ENCODE results near the gene KIF20B. TPM values are rescaled to one million over a fixed set of nuclear protein-coding genes. Genes with fewer than 3 reads are reported as not detected.

KIF20B gene
- total RNA-seq, 2 donors from 2014 or later = 13.6 to 32.0 TPM

DNA sequence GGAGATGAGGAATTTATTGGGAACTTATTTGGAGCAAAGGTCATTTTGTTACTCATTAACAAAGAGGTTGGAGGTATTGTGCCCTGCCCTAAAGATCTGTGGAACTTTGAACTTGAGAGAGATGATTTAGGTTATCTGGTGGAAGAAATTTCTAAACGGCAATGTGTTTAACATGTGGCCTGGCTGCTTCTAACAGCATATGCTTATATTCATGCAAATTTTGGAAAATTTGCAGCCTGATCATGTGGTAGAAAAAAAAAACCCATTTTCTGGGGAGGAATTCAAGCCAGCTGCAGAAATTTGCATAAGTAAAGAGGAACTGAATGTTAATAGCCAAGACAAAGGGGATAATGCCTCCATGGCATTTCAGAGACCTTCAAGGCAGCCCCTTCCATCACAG lies 45.7 kb upstream of the KIF20B start:
- H3K9ac ChIP-seq (ENCODE audit: low read depth in 2 of 2, low read length in 2 of 2) = no peak overlapping the region
- no peaks in the 10 kb centered on the region for H3K9me3 ChIP-seq
- DNase-seq = no peak
- no peaks in the 10 kb centered on the region for H3K36me3 ChIP-seq
- H3K4me1 ChIP-seq = no peaks in the 10 kb centered on the region
- H3K27me3 ChIP-seq = no peaks in the 10 kb centered on the region
- H3K27ac ChIP-seq = no peak overlapping the region
- intact Hi-C loops (cut with DNase I) = no loop called here
- TF ChIP-seq, protein P1, sequence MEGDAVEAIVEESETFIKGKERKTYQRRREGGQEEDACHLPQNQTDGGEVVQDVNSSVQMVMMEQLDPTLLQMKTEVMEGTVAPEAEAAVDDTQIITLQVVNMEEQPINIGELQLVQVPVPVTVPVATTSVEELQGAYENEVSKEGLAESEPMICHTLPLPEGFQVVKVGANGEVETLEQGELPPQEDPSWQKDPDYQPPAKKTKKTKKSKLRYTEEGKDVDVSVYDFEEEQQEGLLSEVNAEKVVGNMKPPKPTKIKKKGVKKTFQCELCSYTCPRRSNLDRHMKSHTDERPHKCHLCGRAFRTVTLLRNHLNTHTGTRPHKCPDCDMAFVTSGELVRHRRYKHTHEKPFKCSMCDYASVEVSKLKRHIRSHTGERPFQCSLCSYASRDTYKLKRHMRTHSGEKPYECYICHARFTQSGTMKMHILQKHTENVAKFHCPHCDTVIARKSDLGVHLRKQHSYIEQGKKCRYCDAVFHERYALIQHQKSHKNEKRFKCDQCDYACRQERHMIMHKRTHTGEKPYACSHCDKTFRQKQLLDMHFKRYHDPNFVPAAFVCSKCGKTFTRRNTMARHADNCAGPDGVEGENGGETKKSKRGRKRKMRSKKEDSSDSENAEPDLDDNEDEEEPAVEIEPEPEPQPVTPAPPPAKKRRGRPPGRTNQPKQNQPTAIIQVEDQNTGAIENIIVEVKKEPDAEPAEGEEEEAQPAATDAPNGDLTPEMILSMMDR (IDR thresholded peaks at IDR 0.05) = no peak
- no peak overlapping the region for H3K4me3 ChIP-seq

DNA sequence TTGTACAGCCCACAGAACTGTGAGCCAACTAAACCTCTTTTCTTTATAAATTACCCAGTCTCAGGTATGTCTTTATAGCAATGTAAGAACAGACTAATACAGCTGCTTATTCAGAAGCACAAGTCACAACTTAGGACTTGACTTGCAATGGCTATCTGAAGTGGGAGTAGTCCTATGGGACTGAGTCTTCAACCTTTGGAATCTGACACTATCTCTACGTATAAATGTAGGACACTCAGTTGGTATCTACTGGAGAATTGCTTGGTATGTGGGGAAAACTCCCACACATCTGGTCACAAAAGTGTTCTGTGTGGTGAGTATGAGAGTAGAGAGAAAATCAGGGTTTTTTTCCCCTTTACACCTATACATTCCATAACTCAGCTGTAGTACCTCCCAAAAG lies 44.1 kb upstream of the KIF20B start:
- Histone ChIP-seq H3K4me3 (no peak overlapping the region), H3K9me3 (no peaks in the 10 kb centered on the region), H3K27me3 (no peaks in the 10 kb centered on the region), H3K27ac (no peak overlapping the region), H3K36me3 (no peaks in the 10 kb centered on the region), H3K4me1 (no peaks in the 10 kb centered on the region), H3K9ac (ENCODE audit: low read depth in 2 of 2, low read length in 2 of 2) (no peak overlapping the region)
- TF ChIP-seq, protein P1 (IDR thresholded peaks at IDR 0.05) = no peak
- intact Hi-C loops (cut with DNase I) = no loop called here
- DNase-seq = no peak

DNA sequence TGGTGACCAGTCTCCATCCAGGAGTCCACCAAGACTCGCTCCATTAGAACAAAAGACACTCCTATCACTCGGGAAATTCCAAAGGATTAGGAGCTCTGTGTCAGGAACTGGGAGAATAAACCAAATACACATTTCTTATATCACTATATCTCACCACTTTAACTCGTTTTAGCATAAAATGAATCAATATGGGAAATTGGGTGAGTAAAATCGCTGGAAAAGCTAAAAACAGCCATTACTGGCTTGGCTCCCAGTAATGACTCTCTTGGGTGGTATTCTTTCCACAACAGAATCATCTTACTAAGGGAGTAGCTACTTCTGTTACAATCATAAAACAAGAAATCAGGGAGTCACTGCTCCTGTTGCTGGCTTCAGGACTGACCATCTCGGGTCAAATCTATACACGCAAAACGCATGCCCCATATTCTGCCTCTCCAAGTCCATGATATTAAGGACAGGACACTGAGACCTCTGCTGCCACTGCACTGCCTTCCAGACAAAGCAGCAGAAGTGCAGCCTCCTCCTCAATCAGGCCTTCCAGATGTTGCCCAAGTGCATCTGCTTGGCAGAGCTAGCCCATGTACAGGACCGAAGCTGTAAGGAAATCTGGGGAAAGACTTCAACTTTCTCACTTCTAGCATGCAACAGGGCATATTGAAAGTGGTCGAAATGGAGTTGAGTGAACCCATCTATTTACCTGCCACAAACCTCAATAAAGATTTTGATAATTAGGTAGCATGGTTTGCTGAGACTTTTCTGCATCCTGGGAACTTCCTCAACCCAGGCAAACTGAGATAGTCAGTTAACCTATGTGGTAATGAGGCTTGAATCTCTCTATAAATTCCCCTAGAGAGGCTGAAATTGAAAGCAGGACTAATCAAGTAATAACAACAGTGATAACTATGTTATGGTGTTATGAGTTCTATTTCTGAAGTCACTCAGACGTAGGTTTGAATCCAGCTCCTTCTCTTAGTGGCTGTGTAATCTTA lies 42.0 kb upstream of the KIF20B start:
- no peaks in the 10 kb centered on the region for H3K4me1 ChIP-seq
- H3K4me3 ChIP-seq = no peak overlapping the region
- no peaks in the 10 kb centered on the region for H3K36me3 ChIP-seq
- H3K27ac ChIP-seq = no peak overlapping the region
- DNase-seq = no peak
- intact Hi-C loops (cut with DNase I) = no loop called here
- TF ChIP-seq, protein P1 (IDR thresholded peaks at IDR 0.05) = no peak
- H3K9ac ChIP-seq (ENCODE audit: low read depth in 2 of 2, low read length in 2 of 2) = no peak overlapping the region
- no peaks in the 10 kb centered on the region for H3K9me3 ChIP-seq
- H3K27me3 ChIP-seq = no peaks in the 10 kb centered on the region

DNA sequence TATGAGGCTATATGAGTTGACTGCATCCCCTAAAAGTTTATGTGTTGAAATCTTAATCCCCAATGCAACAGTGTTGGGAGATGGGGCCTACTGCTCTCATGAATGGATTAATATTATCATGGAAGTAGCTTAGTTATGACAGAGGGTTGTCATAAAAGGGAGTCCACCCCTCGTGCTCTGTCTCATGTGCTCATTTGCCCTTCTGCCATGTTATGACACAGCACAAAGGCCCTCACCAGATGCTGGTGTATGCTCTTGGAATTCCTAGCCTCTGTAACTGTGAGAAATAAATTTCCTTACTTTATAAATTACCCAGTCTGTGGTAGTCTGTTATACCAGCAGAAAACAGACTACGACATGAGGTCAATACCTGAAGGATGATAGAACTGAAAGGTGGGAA lies 38.8 kb upstream of the KIF20B start:
- H3K9ac ChIP-seq (ENCODE audit: low read depth in 2 of 2, low read length in 2 of 2) = no peak overlapping the region
- intact Hi-C loops (cut with DNase I) = no loop called here
- H3K36me3 ChIP-seq = no peaks in the 10 kb centered on the region
- H3K27ac ChIP-seq = no peak overlapping the region
- H3K9me3 ChIP-seq = no peaks in the 10 kb centered on the region
- H3K4me1 ChIP-seq = no peaks in the 10 kb centered on the region
- DNase-seq = no peak
- H3K4me3 ChIP-seq = no peak overlapping the region
- H3K27me3 ChIP-seq = no peaks in the 10 kb centered on the region
- TF ChIP-seq, protein P1 (IDR thresholded peaks at IDR 0.05) = no peak

DNA sequence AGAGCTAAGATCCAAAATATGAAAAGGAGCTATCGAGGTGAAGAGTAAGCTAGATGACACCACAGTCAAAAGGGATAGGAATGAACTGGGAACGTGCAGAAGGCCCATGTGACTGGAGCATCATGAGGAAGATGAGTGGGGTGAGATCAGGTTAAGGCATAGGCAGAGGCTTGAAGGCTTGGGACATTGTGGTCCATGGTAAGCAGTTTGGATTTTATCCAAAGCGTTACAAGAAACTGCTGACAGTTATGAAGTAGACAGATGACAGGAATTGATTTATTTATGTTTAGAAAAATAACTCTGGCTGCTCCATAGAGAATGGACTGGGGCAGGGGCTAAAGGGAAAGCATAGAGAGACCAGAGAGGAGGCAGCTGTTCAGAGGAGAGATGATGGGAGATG lies 38.2 kb upstream of the KIF20B start:
- TF ChIP-seq, protein P1 (IDR thresholded peaks at IDR 0.05) = no peak
- intact Hi-C loops (cut with DNase I) = no loop called here
- no peak for DNase-seq
- Histone ChIP-seq H3K9me3 (no peaks in the 10 kb centered on the region), H3K36me3 (no peaks in the 10 kb centered on the region), H3K27me3 (no peaks in the 10 kb centered on the region), H3K4me3 (no peak overlapping the region), H3K9ac (ENCODE audit: low read depth in 2 of 2, low read length in 2 of 2) (no peak overlapping the region), H3K27ac (no peak overlapping the region), H3K4me1 (no peaks in the 10 kb centered on the region)
